HEK293 (cell line): ENCODE results near the gene SYTL1.

ENCODE experiments used
- GFI1B ChIP-seq: fragments of 450-650 bp; formaldehyde crosslinking; IDR thresholded peaks from 2 replicates; pipeline ENCODE4 v1.5.1; 2016; ENCODE audit warnings: missing biosample characterization, missing genetic modification characterization
- GLIS1 ChIP-seq: fragments of 450-650 bp; formaldehyde crosslinking; IDR thresholded peaks from 2 replicates; pipeline ENCODE4 v1.5.1; 2016; ENCODE audit warnings: missing biosample characterization, missing genetic modification characterization
- GLIS2 ChIP-seq: fragments of 450-650 bp; formaldehyde crosslinking; IDR thresholded peaks from 2 replicates; pipeline ENCODE4 v1.5.1; 2016; ENCODE audit warnings: missing biosample characterization, missing genetic modification characterization
- HIC1 ChIP-seq: fragments of 450-650 bp; formaldehyde crosslinking; IDR thresholded peaks from 2 replicates; pipeline ENCODE4 v1.5.1; 2016; ENCODE audit warnings: missing biosample characterization, missing genetic modification characterization
- HOXD13 ChIP-seq: sonication (generic); formaldehyde crosslinking; IDR thresholded peaks from 2 replicates; pipeline ENCODE4 v1.8.0; 2022; ENCODE audit warnings: missing genetic modification reagents, borderline replicate concordance
- KLF1 ChIP-seq: fragments of 450-650 bp; formaldehyde crosslinking; IDR thresholded peaks from 2 replicates; pipeline ENCODE4 v1.5.1; 2016; ENCODE audit warnings: missing biosample characterization, missing genetic modification characterization
- KLF16 ChIP-seq: fragments of 450-650 bp; formaldehyde crosslinking; IDR thresholded peaks from 2 replicates; pipeline ENCODE4 v1.5.1; 2017; ENCODE audit warnings: missing biosample characterization, missing genetic modification characterization
- PBX3 ChIP-seq: sonication (generic); formaldehyde crosslinking; IDR thresholded peaks from 2 replicates; pipeline ENCODE4 v1.8.1; 2022; ENCODE audit warnings: mild to moderate bottlenecking, moderate library complexity, missing genetic modification reagents
- PRDM4 ChIP-seq: fragments of 450-650 bp; formaldehyde crosslinking; IDR thresholded peaks from 2 replicates; pipeline ENCODE4 v1.5.1; 2017; ENCODE audit warnings: missing biosample characterization, missing genetic modification characterization
- SP2 ChIP-seq: fragments of 450-650 bp; formaldehyde crosslinking; IDR thresholded peaks from 2 replicates; pipeline ENCODE4 v1.5.1; 2016; ENCODE audit warnings: missing biosample characterization, missing genetic modification characterization
- SP7 ChIP-seq: fragments of 450-650 bp; formaldehyde crosslinking; IDR thresholded peaks from 2 replicates; pipeline ENCODE4 v1.5.1; 2016; ENCODE audit warnings: missing biosample characterization, missing genetic modification characterization
- ZBTB1 ChIP-seq: fragments of 450-650 bp; formaldehyde crosslinking; IDR thresholded peaks from 2 replicates; pipeline ENCODE4 v1.5.1; 2016; ENCODE audit warnings: missing biosample characterization, missing genetic modification characterization
- ZFP37 ChIP-seq: fragments of 450-650 bp; formaldehyde crosslinking; IDR thresholded peaks from 2 replicates; pipeline ENCODE4 v1.5.1; 2016; ENCODE audit warnings: missing biosample characterization, missing genetic modification characterization
- ZFP41 ChIP-seq: fragments of 450-650 bp; formaldehyde crosslinking; IDR thresholded peaks from 2 replicates; pipeline ENCODE4 v1.5.1; 2016; ENCODE audit warnings: missing biosample characterization, missing genetic modification characterization, borderline replicate concordance
- ZNF112 ChIP-seq: fragments of 450-650 bp; formaldehyde crosslinking; IDR thresholded peaks from 2 replicates; pipeline ENCODE4 v1.5.0; 2017; ENCODE audit warnings: missing biosample characterization, missing genetic modification characterization
- ZNF140 ChIP-seq: fragments of 450-650 bp; formaldehyde crosslinking; IDR thresholded peaks from 2 replicates; pipeline ENCODE4 v1.5.1; 2016; ENCODE audit warnings: missing biosample characterization, missing genetic modification characterization
- ZNF18 ChIP-seq: fragments of 450-650 bp; formaldehyde crosslinking; IDR thresholded peaks from 2 replicates; pipeline ENCODE4 v1.5.1; 2016; ENCODE audit warnings: missing biosample characterization, missing genetic modification characterization
- ZNF19 ChIP-seq: fragments of 450-650 bp; formaldehyde crosslinking; IDR thresholded peaks from 2 replicates; pipeline ENCODE4; 2016; ENCODE audit warnings: missing biosample characterization, missing genetic modification characterization, low read depth
- ZNF266 ChIP-seq: fragments of 450-650 bp; formaldehyde crosslinking; IDR thresholded peaks from 2 replicates; pipeline ENCODE4 v1.5.1; 2016; ENCODE audit warnings: missing biosample characterization, missing genetic modification characterization, low read depth
- ZNF354C ChIP-seq: fragments of 450-650 bp; formaldehyde crosslinking; IDR thresholded peaks from 2 replicates; pipeline ENCODE4 v1.5.1; 2016; ENCODE audit warnings: missing biosample characterization, missing genetic modification characterization, low read depth, borderline replicate concordance
- ZNF366 ChIP-seq: fragments of 450-650 bp; formaldehyde crosslinking; conservative IDR thresholded peaks from 2 replicates; pipeline ENCODE4 v1.5.1; 2016; ENCODE audit warnings: missing biosample characterization, missing genetic modification characterization
- ZNF433 ChIP-seq: fragments of 450-650 bp; formaldehyde crosslinking; IDR thresholded peaks from 2 replicates; pipeline ENCODE4 v1.5.1; 2016; ENCODE audit warnings: missing biosample characterization, missing genetic modification characterization, low read depth
- ZNF501 ChIP-seq: fragments of 450-650 bp; formaldehyde crosslinking; IDR thresholded peaks from 2 replicates; pipeline ENCODE4 v1.5.1; 2016; ENCODE audit warnings: missing biosample characterization, missing genetic modification characterization
- ZNF560 ChIP-seq: fragments of 450-650 bp; formaldehyde crosslinking; IDR thresholded peaks from 2 replicates; pipeline ENCODE4 v1.5.1; 2017; ENCODE audit warnings: missing biosample characterization, missing genetic modification characterization, borderline replicate concordance
- ZNF571 ChIP-seq: fragments of 450-650 bp; formaldehyde crosslinking; IDR thresholded peaks from 2 replicates; pipeline ENCODE4 v1.5.0; 2017; ENCODE audit warnings: missing biosample characterization, missing genetic modification characterization
- ZNF596 ChIP-seq: fragments of 450-650 bp; IDR thresholded peaks from 2 replicates; pipeline ENCODE4 v1.5.0; 2018; ENCODE audit warnings: missing biosample characterization, mild to moderate bottlenecking, missing genetic modification characterization, moderate library complexity
- ZNF600 ChIP-seq: fragments of 450-650 bp; formaldehyde crosslinking; IDR thresholded peaks from 2 replicates; pipeline ENCODE4 v1.5.1; 2016; ENCODE audit warnings: missing biosample characterization, missing genetic modification characterization
- ZNF610 ChIP-seq: fragments of 450-650 bp; formaldehyde crosslinking; IDR thresholded peaks from 2 replicates; pipeline ENCODE4 v1.5.1; 2016; ENCODE audit warnings: missing biosample characterization, missing genetic modification characterization, borderline replicate concordance
- ZNF621 ChIP-seq: fragments of 450-650 bp; formaldehyde crosslinking; IDR thresholded peaks from 2 replicates; pipeline ENCODE4 v1.5.1; 2017; ENCODE audit warnings: missing biosample characterization, missing genetic modification characterization
- ZNF624 ChIP-seq: fragments of 450-650 bp; formaldehyde crosslinking; IDR thresholded peaks from 2 replicates; pipeline ENCODE4 v1.5.1; 2017; ENCODE audit warnings: missing biosample characterization, missing genetic modification characterization
- ZNF645 ChIP-seq: fragments of 450-650 bp; formaldehyde crosslinking; IDR thresholded peaks from 2 replicates; pipeline ENCODE4; 2016; ENCODE audit warnings: missing biosample characterization, missing genetic modification characterization
- ZNF660 ChIP-seq: fragments of 450-650 bp; IDR thresholded peaks from 2 replicates; pipeline ENCODE4 v1.5.1; 2018; ENCODE audit warnings: missing biosample characterization, mild to moderate bottlenecking, missing genetic modification characterization
- ZNF776 ChIP-seq: fragments of 450-650 bp; formaldehyde crosslinking; IDR thresholded peaks from 2 replicates; pipeline ENCODE4 v1.5.0; 2017; ENCODE audit warnings: missing biosample characterization, missing genetic modification characterization, borderline replicate concordance
- ZNF837 ChIP-seq: fragments of 450-650 bp; formaldehyde crosslinking; IDR thresholded peaks from 2 replicates; pipeline ENCODE4 v1.5.1; 2016; ENCODE audit warnings: missing biosample characterization, missing genetic modification characterization

The SYTL1 gene

GRCh38 chr1:27366411-27367159 lies 24.8 kb downstream of the SYTL1 start, which contains the start of gene MAP3K6 (continued):
- TF ChIP-seq KLF16 (tag by site-specific recombination) = peak; percentile 49; the same call in 1 of the 2 replicates
- TF ChIP-seq PRDM4 = no peak
- no peak for TF ChIP-seq ZFP41 (tag by site-specific recombination)
- no peak for TF ChIP-seq ZBTB1 (tag by site-specific recombination)
- TF ChIP-seq ZNF433 = no peak
- TF ChIP-seq ZNF624 (tag by site-specific recombination) = no peak
- TF ChIP-seq SP7 = peak; percentile 60; the same call in 1 of the 2 replicates
- TF ChIP-seq ZNF596 (tag by site-specific recombination) = no peak
- TF ChIP-seq ZNF610 (tag by site-specific recombination) = peak; percentile 98
- no peak for TF ChIP-seq ZNF621
- no peak for TF ChIP-seq ZNF645 (tag by site-specific recombination)
- TF ChIP-seq ZNF571 (tag by site-specific recombination) = no peak
- TF ChIP-seq HIC1 (tag by site-specific recombination) = no peak
- TF ChIP-seq ZNF18 (tag by site-specific recombination) = no peak
- TF ChIP-seq GFI1B (tag by site-specific recombination) = no peak
- TF ChIP-seq ZNF140 (tag by site-specific recombination) = no peak
- no peak for TF ChIP-seq ZNF266 (tag by site-specific recombination)
- peak; percentile 74 for TF ChIP-seq KLF1
- TF ChIP-seq ZFP37 (tag by site-specific recombination) = no peak
- TF ChIP-seq GLIS2 (tag by site-specific recombination) = peak; percentile 34
- peak; percentile 67; the same call in 1 of the 2 replicates for TF ChIP-seq ZNF501 (tag by site-specific recombination)
- TF ChIP-seq PBX3 (CRISPR knock-in tag) = no peak
- no peak for TF ChIP-seq HOXD13 (CRISPR knock-in tag)
- TF ChIP-seq ZNF112 = no peak
- no peak for TF ChIP-seq ZNF560
- TF ChIP-seq ZNF354C (tag by site-specific recombination) = no peak
- TF ChIP-seq ZNF366 (tag by site-specific recombination) = peak; percentile 32; the same call in 1 of the 2 replicates
- TF ChIP-seq ZNF600 = peak; percentile 98
- TF ChIP-seq GLIS1 = peak; percentile 49
- TF ChIP-seq ZNF660 = no peak; the same call in 1 of the 2 replicates
- TF ChIP-seq SP2 (tag by site-specific recombination) = peak; percentile 84
- no peak for TF ChIP-seq ZNF837
- no peak for TF ChIP-seq ZNF776 (tag by site-specific recombination)
- TF ChIP-seq ZNF19 (tag by site-specific recombination) = no peak
